Measurements from ENCODE around the gene ZYG11B.
A peak's percentile ranks its signal among the peaks of the same experiment; 100 is the strongest.
"Not testable (repeated sequence)": the region's sequence is repeated elsewhere in the genome, so short reads cannot be mapped to it uniquely, and the experiment has no call there.

Gene ZYG11B

GRCh38 chr1:52759908-52760307 lies 33.7 kb downstream of the ZYG11B start:
- DNase-seq: no peak

GRCh38 chr1:52767596-52768280 lies 41.5 kb downstream of the ZYG11B start:
- no peak for DNase-seq

- no peak for DNase-seq
Observed at GRCh38 chr1:52769346-52770033, 43.2 kb downstream of the ZYG11B start.

GRCh38 chr1:52771384-52771783 lies 45.1 kb downstream of the ZYG11B start:
- no peak for DNase-seq

- DNase-seq: no peak
Observed at GRCh38 chr1:52786148-52786547, 59.9 kb downstream of the ZYG11B start.

GRCh38 chr1:52790429-52790828 lies 64.2 kb downstream of the ZYG11B start:
- DNase-seq: not testable (repeated sequence)

GRCh38 chr1:52792036-52792435 lies 65.8 kb downstream of the ZYG11B start:
- no peak for DNase-seq

GRCh38 chr1:52793717-52794116 lies 67.5 kb downstream of the ZYG11B start:
- not testable (repeated sequence) for DNase-seq

GRCh38 chr1:52795464-52795863 lies 69.2 kb downstream of the ZYG11B start:
- DNase-seq: no peak

GRCh38 chr1:52798331-52798730 lies 72.1 kb downstream of the ZYG11B start:
- DNase-seq: no peak

GRCh38 chr1:52801011-52801410 lies 74.8 kb downstream of the ZYG11B start:
- DNase-seq: no peak

- DNase-seq: not testable (repeated sequence)
Observed at GRCh38 chr1:52804083-52804482, 77.8 kb downstream of the ZYG11B start.

- DNase-seq: no peak
Observed at GRCh38 chr1:52814465-52814864, 88.2 kb downstream of the ZYG11B start.

GRCh38 chr1:52820830-52821229 lies 94.6 kb downstream of the ZYG11B start:
- DNase-seq: not testable (repeated sequence)

- DNase-seq: no peak
Observed at GRCh38 chr1:52825868-52826267, 99.6 kb downstream of the ZYG11B start.

GRCh38 chr1:52834798-52835197 lies 108.5 kb downstream of the ZYG11B start:
- DNase-seq: no peak

GRCh38 chr1:52836035-52836434 lies 109.8 kb downstream of the ZYG11B start:
- no peak for DNase-seq

GRCh38 chr1:52839175-52839574 lies 112.9 kb downstream of the ZYG11B start:
- not testable (repeated sequence) for DNase-seq

- DNase-seq: peak; percentile 44
Observed at GRCh38 chr1:52842643-52843310, 116.5 kb downstream of the ZYG11B start, which contains the start of gene ZYG11A. ZYG11A (plus strand) TSS chr1:52842760; CDS start chr1:52842884, 124 bp downstream.

- not testable (repeated sequence) for DNase-seq
Observed at GRCh38 chr1:52845119-52845518, 118.9 kb downstream of the ZYG11B start.

- no peak for DNase-seq
Observed at GRCh38 chr1:52848423-52848822, 122.2 kb downstream of the ZYG11B start.

GRCh38 chr1:52850951-52851350 lies 124.7 kb downstream of the ZYG11B start:
- DNase-seq: no peak

- DNase-seq: no peak
Observed at GRCh38 chr1:52852854-52853253, 126.6 kb downstream of the ZYG11B start.

GRCh38 chr1:52855584-52855983 lies 129.3 kb downstream of the ZYG11B start:
- DNase-seq: no peak

All from NCI-H1694 treated with DMSO at 0.1 percent for 48 hours (cell line).